ENCODE results near the gene NAPA. TPM values are rescaled to one million over a fixed set of nuclear protein-coding genes. Genes with fewer than 3 reads are reported as not detected.

The NAPA gene
- total and polyA plus RNA-seq, 4 donors, result 65.7 to 140 (median 124) TPM

DNA sequence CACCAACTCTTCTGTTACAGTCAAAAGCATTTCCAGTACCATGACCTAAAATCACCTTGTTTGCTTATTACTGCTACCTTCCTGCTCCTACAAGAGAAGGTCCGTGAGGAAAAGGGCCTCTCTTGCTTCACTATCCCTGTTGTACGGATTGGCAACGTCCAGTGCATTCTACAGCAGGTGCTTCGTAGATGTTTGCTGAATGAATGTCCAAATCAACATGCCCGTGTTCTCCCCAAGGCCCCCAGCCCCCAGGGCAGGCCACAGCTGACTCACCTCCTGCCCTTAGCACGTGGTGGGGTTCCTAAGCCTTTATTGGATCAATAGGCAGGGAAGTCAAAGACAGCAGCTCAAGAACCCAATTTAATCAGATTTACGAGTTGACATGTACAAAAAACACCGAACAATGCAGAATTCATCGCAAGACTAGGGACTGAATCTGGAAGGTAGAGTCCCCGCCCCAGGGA lies 5.5 kb upstream of the NAPA start:
- DNase-seq, result no peak
- H3K36me3 ChIP-seq (ENCODE audit: control insufficient read depth in 4 of 4, insufficient read depth in 4 of 4, low read length in 4 of 4), result no peaks in the 10 kb centered on the region
- no peak for ATAC-seq (ENCODE audit: insufficient read depth, low FRiP score)
- H3K9me3 ChIP-seq (ENCODE audit: control insufficient read depth in 4 of 4, insufficient read depth in 3 of 4, low read length in 3 of 4), result no peaks in the 10 kb centered on the region
- H3K9ac ChIP-seq (ENCODE audit: insufficient read depth in 1 of 2, low read length in 2 of 2), result no peak overlapping the region
- no peak overlapping the region for H3K4me3 ChIP-seq
- no peak overlapping the region for H3K27ac ChIP-seq (ENCODE audit: low read depth in 1 of 2, low read length in 1 of 2)
- H3K27me3 ChIP-seq (ENCODE audit: control insufficient read depth in 3 of 3, insufficient read depth in 3 of 3, low read length in 2 of 3), result peaks cover 0 to 5% (median 0%) of the 10 kb centered on the region in 3 donors
- H3K4me1 ChIP-seq (ENCODE audit: control insufficient read depth in 5 of 5, insufficient read depth in 5 of 5, low read length in 5 of 5), result peaks cover 0 to 18% (median 5%) of the 10 kb centered on the region in 5 donors
- TF ChIP-seq, protein P1, sequence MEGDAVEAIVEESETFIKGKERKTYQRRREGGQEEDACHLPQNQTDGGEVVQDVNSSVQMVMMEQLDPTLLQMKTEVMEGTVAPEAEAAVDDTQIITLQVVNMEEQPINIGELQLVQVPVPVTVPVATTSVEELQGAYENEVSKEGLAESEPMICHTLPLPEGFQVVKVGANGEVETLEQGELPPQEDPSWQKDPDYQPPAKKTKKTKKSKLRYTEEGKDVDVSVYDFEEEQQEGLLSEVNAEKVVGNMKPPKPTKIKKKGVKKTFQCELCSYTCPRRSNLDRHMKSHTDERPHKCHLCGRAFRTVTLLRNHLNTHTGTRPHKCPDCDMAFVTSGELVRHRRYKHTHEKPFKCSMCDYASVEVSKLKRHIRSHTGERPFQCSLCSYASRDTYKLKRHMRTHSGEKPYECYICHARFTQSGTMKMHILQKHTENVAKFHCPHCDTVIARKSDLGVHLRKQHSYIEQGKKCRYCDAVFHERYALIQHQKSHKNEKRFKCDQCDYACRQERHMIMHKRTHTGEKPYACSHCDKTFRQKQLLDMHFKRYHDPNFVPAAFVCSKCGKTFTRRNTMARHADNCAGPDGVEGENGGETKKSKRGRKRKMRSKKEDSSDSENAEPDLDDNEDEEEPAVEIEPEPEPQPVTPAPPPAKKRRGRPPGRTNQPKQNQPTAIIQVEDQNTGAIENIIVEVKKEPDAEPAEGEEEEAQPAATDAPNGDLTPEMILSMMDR (IDR thresholded peaks at IDR 0.05; ENCODE audit: control extremely low read depth, extremely low read depth), result no peak
- 82 to 87% methylated on average over 10 of the region's 10 CpGs for WGBS, 2 donors

DNA sequence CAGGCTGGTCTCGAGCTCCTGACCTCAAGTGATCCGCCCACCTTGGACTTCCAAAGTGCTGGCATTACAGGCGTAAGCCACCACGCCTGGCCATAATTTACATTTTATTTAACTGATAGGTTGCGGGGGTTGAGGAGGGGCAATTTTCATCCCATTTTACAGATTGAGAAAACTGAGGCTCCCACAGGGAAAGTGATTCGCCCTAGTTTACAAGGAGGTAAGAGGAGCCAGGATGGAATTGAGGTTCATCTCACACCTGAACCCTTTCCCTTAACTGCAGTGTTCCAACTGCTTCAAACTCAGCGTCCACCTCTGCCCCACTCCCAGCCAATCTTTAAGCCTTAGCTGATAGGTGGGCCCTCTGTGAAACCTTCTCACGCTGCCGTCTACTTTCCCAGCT lies 4.0 kb upstream of the NAPA start:
- H3K27me3 ChIP-seq (ENCODE audit: control insufficient read depth in 3 of 3, insufficient read depth in 3 of 3, low read length in 2 of 3), result peaks cover 0 to 5% (median 0%) of the 10 kb centered on the region in 3 donors
- ATAC-seq (ENCODE audit: insufficient read depth, low FRiP score) (no peak), DNase-seq (no peak)
- TF ChIP-seq, protein P1 (IDR thresholded peaks at IDR 0.05; ENCODE audit: control extremely low read depth, extremely low read depth), result no peak
- 87 to 91% methylated on average over 9 of the region's 9 CpGs for WGBS, 2 donors
- H3K9me3 ChIP-seq (ENCODE audit: control insufficient read depth in 4 of 4, insufficient read depth in 3 of 4, low read length in 3 of 4), result no peaks in the 10 kb centered on the region
- peaks cover 0 to 21% (median 7%) of the 10 kb centered on the region in 5 donors for H3K4me1 ChIP-seq (ENCODE audit: control insufficient read depth in 5 of 5, insufficient read depth in 5 of 5, low read length in 5 of 5)
- H3K36me3 ChIP-seq (ENCODE audit: control insufficient read depth in 4 of 4, insufficient read depth in 4 of 4, low read length in 4 of 4), result no peaks in the 10 kb centered on the region
- H3K9ac ChIP-seq (ENCODE audit: insufficient read depth in 1 of 2, low read length in 2 of 2), result no peak overlapping the region
- H3K4me3 ChIP-seq, result no peak overlapping the region
- no peak overlapping the region for H3K27ac ChIP-seq (ENCODE audit: low read depth in 1 of 2, low read length in 1 of 2)

DNA sequence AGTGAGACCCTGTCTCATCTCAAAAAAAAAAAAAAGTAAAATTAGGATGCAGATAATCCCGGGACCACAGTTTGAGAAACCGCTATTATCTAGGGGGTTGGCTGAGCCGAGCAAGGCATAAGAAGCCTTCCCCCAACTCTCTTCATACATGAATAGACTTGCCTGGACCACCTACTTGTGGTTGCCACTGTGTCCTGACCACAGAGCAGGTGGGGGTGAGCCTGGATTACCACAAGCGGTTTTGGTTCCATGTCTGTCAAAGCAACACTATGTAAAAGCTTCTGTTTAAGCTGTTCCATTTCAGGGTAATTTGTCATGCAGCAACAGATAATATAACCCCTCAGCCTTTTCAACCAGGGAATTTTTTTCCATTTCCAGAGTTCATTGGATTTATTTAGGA lies 3.3 kb upstream of the NAPA start:
- TF ChIP-seq, protein P1 (IDR thresholded peaks at IDR 0.05; ENCODE audit: control extremely low read depth, extremely low read depth), result no peak
- Histone ChIP-seq H3K27me3 (ENCODE audit: control insufficient read depth in 3 of 3, insufficient read depth in 3 of 3, low read length in 2 of 3) (peaks cover 0 to 5% (median 0%) of the 10 kb centered on the region in 3 donors), H3K9me3 (ENCODE audit: control insufficient read depth in 4 of 4, insufficient read depth in 3 of 4, low read length in 3 of 4) (no peaks in the 10 kb centered on the region), H3K27ac (ENCODE audit: low read depth in 1 of 2, low read length in 1 of 2) (no peak overlapping the region), H3K36me3 (ENCODE audit: control insufficient read depth in 4 of 4, insufficient read depth in 4 of 4, low read length in 4 of 4) (no peaks in the 10 kb centered on the region), H3K9ac (ENCODE audit: insufficient read depth in 1 of 2, low read length in 2 of 2) (no peak overlapping the region), H3K4me1 (ENCODE audit: control insufficient read depth in 5 of 5, insufficient read depth in 5 of 5, low read length in 5 of 5) (peaks cover 5 to 20% (median 5%) of the 10 kb centered on the region in 5 donors), H3K4me3 (no peak overlapping the region)
- ATAC-seq (ENCODE audit: insufficient read depth, low FRiP score) (no peak), DNase-seq (no peak)
- 28 to 52% methylated on average over 4 of the region's 4 CpGs for WGBS, 2 donors
